A549 treated with DMSO at 1 μM for 4 hours (cell line): ENCODE results near the gene AIM2. TPM values are rescaled to one million over a fixed set of nuclear protein-coding genes. Genes with fewer than 3 reads are reported as not detected.

Experiments used
- total RNA-seq: library from RNA; stranded (reverse); fragments of 200-300 nt; extraction: Qiagen RNA extraction; gene quantifications from 5 replicates; pipeline ENCODE4 v1.2.3, GENCODE V29; 2022; ENCODE audit warnings: low read depth

AIM2 gene, protein sequence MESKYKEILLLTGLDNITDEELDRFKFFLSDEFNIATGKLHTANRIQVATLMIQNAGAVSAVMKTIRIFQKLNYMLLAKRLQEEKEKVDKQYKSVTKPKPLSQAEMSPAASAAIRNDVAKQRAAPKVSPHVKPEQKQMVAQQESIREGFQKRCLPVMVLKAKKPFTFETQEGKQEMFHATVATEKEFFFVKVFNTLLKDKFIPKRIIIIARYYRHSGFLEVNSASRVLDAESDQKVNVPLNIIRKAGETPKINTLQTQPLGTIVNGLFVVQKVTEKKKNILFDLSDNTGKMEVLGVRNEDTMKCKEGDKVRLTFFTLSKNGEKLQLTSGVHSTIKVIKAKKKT
- not detected in 5 replicates for total RNA-seq

DNA sequence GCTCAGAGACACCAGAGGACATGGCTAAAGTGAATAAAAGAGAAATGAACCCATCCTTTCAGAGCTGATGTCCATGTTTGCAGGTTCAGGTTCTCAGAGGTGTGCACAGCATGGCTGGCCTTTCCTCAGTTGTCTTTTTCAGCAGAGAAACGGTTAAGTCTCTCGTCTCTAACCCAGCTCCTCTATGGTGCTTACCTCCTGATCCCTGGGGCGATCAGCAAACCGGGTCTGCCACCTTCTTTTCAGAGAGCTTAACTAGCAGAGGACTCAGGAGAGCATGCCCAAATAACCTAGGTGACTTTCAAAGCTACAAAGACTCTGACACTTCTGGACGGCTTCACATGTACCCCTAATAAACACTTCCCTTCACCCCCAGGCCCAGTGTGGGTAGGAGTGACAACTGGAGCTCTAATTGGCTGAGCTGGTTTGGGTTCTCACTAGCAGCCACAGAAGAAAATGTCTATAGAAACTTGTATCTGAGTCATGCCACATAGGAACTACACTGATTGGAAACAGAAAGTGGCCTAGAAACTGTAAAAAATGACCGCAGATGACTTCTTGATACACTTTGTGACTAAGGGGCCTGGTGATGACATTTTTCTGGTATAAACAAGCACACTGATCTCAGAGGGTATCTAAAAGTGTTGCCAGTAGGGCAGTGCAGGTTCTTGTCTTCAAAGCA, at the start of gene AIM2:
Gene AIM2 (minus strand): TSS at position 329 of the 682 bp plus-strand sequence. CDS start 3,267 bp downstream, outside the sequence.

Other genes with a start within 250 kb of the AIM2 start
- gene MNDA, start 245.4 kb downstream of the AIM2 start, total RNA-seq: not detected in 5 replicates
- not detected in 5 replicates for gene PYHIN1, start 145.2 kb downstream of the AIM2 start, total RNA-seq
- gene IFI16, start 66.9 kb downstream of the AIM2 start, total RNA-seq: 3.8 to 4.7 TPM (median 4.0 TPM) in 5 replicates
- 0.08 to 0.15 TPM (median 0.14 TPM) in 5 replicates for gene CADM3, start 94.8 kb upstream of the AIM2 start, total RNA-seq
- gene ACKR1, start 128.1 kb upstream of the AIM2 start, total RNA-seq: not detected in 5 replicates
- gene FCER1A, start 225.6 kb upstream of the AIM2 start, total RNA-seq: not detected in 5 replicates